HG02973 (cell line): ENCODE measurements around the gene DUSP18.
"Not testable (repeated sequence)": the region's sequence is repeated elsewhere in the genome, so short reads cannot be mapped to it uniquely, and the experiment has no call there.

Experiments used
- ATAC-seq: cut with Tn5 transposase; IDR thresholded peaks from one replicate; pipeline ENCODE4 v1.9.1; 2021; ENCODE audit warnings: moderate library complexity; ENCODE audit not compliant: unreplicated experiment

DUSP18 gene

GRCh38 chr22:30640839-30641430, 26.7 kb downstream of the DUSP18 start:
- no peak for ATAC-seq

- no peak for ATAC-seq
Observed at GRCh38 chr22:30640361-30640760, 27.3 kb downstream of the DUSP18 start.

- ATAC-seq, result no peak
Observed at GRCh38 chr22:30637701-30638114, 30.0 kb downstream of the DUSP18 start.

GRCh38 chr22:30636226-30637077, 31.2 kb downstream of the DUSP18 start:
- no peak for ATAC-seq

- ATAC-seq, result peak; percentile 46
Observed at GRCh38 chr22:30635273-30636225, 32.1 kb downstream of the DUSP18 start, which contains the start of gene SLC35E4. SLC35E4 (plus strand) TSS chr22:30635781; CDS start chr22:30636451, 670 bp downstream.

- ATAC-seq, result peak; percentile 53
Observed at GRCh38 chr22:30634471-30635233, 33.0 kb downstream of the DUSP18 start.

- not testable (repeated sequence) for ATAC-seq
Observed at GRCh38 chr22:30631469-30631868, 36.2 kb downstream of the DUSP18 start.

GRCh38 chr22:30628491-30628890, 39.2 kb downstream of the DUSP18 start:
- ATAC-seq, result no peak

GRCh38 chr22:30627471-30627870, 40.2 kb downstream of the DUSP18 start:
- ATAC-seq, result no peak

- no peak for ATAC-seq
Observed at GRCh38 chr22:30626413-30626812, 41.3 kb downstream of the DUSP18 start.

- not testable (repeated sequence) for ATAC-seq
Observed at GRCh38 chr22:30619909-30620308, 47.8 kb downstream of the DUSP18 start.

- no peak for ATAC-seq
Observed at GRCh38 chr22:30617819-30618218, 49.9 kb downstream of the DUSP18 start.

GRCh38 chr22:30615543-30615954, 52.1 kb downstream of the DUSP18 start:
- no peak for ATAC-seq

GRCh38 chr22:30614879-30615278, 52.8 kb downstream of the DUSP18 start:
- ATAC-seq, result no peak

GRCh38 chr22:30614268-30614667, 53.4 kb downstream of the DUSP18 start:
- ATAC-seq, result no peak

GRCh38 chr22:30612789-30613188, 54.9 kb downstream of the DUSP18 start:
- no peak for ATAC-seq
